SH-SY5Y (cell line): Measurements from ENCODE around the gene SNX3.

Experiments used
- GATA2 ChIP-seq: IDR thresholded peaks from 2 replicates; pipeline ENCODE4 v1.6.1; 2011; ENCODE audit warnings: mild to moderate bottlenecking, low read depth, low read length
- GATA3 ChIP-seq: IDR thresholded peaks from 2 replicates; pipeline ENCODE4 v1.6.1; 2011; ENCODE audit warnings: low read depth, mild to moderate bottlenecking, low read length, moderate library complexity

GRCh38 chr6:108275976-108276375 lies 15.1 kb upstream of the SNX3 start:
- no peak for TF ChIP-seq GATA2
- TF ChIP-seq GATA3: no peak
